NB4 (cell line): ENCODE data around the gene DDX20.

Experiments used
- CTCF ChIP-seq: IDR thresholded peaks from one replicate; pipeline ENCODE4 v1.5.1; 2012; ENCODE audit warnings: low read depth, low read length
- MAX ChIP-seq: IDR thresholded peaks from 2 replicates; pipeline ENCODE4 v1.6.1; 2011; ENCODE audit warnings: low read depth, low read length
- MYC ChIP-seq: IDR thresholded peaks from 2 replicates; pipeline ENCODE4 v1.6.1; 2011; ENCODE audit warnings: low read depth, low read length
- POLR2A ChIP-seq: IDR thresholded peaks from 2 replicates; pipeline ENCODE4 v1.6.1; 2011; ENCODE audit warnings: mild to moderate bottlenecking; ENCODE audit not compliant: insufficient read length; ENCODE audit errors: extremely low read depth

GRCh38 chr1:111801071-111801850, 45.6 kb downstream of the DDX20 start:
- TF ChIP-seq CTCF, result no peak
- TF ChIP-seq MYC, result no peak
- no peak for TF ChIP-seq POLR2A
- TF ChIP-seq MAX, result no peak
